Neural progenitor cell (in vitro differentiated cells): ENCODE data around the gene NXF1.

ENCODE experiments used
- CTCF ChIP-seq: fragments of 200-600 bp; sonication (generic); IDR thresholded peaks from 2 replicates; pipeline ENCODE4 v1.5.1; 2017; ENCODE audit warnings: antibody characterized with exemption, mild to moderate bottlenecking
- EZH2 ChIP-seq: fragments of 200-600 bp; sonication (generic); IDR thresholded peaks from 2 replicates; pipeline ENCODE4 v1.6.1; 2017; ENCODE audit warnings: antibody characterized with exemption, mild to moderate bottlenecking, moderate library complexity
- EZH2phosphoT487 ChIP-seq: fragments of 200-600 bp; sonication (generic); IDR thresholded peaks from 2 replicates; pipeline ENCODE4 v1.6.1; 2017; ENCODE audit warnings: antibody characterized with exemption

DNA sequence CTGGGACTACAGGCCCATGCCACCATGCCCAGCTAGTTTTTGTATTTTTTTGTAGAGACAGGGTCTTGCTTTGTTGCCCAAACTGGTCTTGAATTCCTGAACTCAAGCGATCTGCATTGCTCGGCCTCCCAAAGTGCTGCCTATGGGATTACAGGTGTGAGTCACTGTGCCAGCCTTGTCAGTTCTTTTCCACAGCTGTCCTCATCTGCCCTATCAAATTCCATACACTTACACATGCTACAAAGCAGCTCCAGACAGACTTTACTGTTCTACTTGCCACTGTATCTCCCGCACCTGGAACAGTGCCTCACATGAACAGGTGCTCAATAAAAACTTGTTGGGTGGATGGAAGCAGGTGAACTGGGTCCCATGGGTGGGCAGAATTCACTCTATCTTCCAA is 18.4 kb upstream of the NXF1 start:
- TF ChIP-seq CTCF (no peak), EZH2 (no peak), EZH2phosphoT487 (no peak)
